Lower leg skin (tissue), 4 donors: ENCODE data around the gene C14orf180. TPM values are rescaled to one million over a fixed set of nuclear protein-coding genes. Genes with fewer than 3 reads are reported as not detected.

Experiments
- DNase-seq, 2 donors: peaks; one replicate each; pipeline ENCODE4 v3.0.0-alpha.2; 2019; ENCODE audit warnings: low spot score in 2 of 2
- H3K4me3 ChIP-seq: fragments of 200-600 bp; sonication (generic); 2 replicates; pipeline ENCODE4 v1.5.1; 2017; ENCODE audit warnings: mild to moderate bottlenecking, low read depth; ENCODE audit not compliant: poor library complexity, severe bottlenecking
- POLR2A ChIP-seq, 2 donors: fragments of 450-650 bp; IDR thresholded peaks; one replicate each; pipeline ENCODE4 v1.6.1; 2016 to 2017; ENCODE audit warnings: antibody characterized with exemption in 2 of 2, mild to moderate bottlenecking in 1 of 2, moderate library complexity in 1 of 2
- WGBS, 2 donors: methylation state at CpG; one replicate each; pipeline ENCODE4 v1.1.5; 2018; 5-methylcytosine and 5-hydroxymethylcytosine counted together
- intact Hi-C: fragments of 100-400 bp; cut with DNase I; formaldehyde crosslinking; loops from one replicate; pipeline ENCODE4 v1.15.0; 2023; ENCODE audit warnings: low total_unique reads
- total RNA-seq, 4 donors: library from RNA; depleted of rRNA; stranded (reverse); fragments of >200 nt; gene quantifications; one replicate each; pipeline ENCODE4 v1.1.0, GENCODE V29; 2016
- TF ChIP-seq, protein P1 (sequence below), 3 donors: fragments of 450-650 bp; IDR thresholded peaks; one replicate each; pipeline ENCODE4 v1.5.1; 2016; ENCODE audit warnings: antibody characterized with exemption in 3 of 3, mild to moderate bottlenecking in 3 of 3, moderate library complexity in 2 of 3

The C14orf180 gene
- total RNA-seq, 4 donors from 2014 or later, result 0.98 TPM; not detected in 3

DNA sequence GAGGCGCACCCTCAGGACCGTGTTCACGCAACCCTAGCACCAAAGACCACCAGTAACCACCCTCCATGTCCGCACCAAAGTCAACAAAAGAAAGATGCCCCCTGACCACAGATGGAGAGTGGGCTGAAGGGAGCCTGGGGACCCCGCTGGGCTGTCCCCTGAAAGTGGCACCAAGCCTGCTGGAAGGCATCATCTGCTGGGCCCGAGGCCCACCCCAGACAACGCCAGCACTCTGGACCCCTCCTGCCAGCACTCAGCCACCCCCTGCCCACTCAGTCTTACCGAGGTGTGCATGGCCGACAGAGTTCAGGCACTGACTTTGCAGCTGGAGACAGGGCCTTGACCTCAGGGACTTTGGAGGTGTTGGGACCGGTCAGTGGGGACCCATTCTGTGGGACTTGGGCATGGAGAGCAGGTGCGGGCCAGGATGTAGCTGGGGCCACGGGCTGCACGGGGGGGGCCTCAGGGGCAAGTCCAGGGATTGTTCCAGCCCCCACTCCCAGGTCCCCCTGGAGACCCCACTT lies 59.4 kb downstream of the C14orf180 start:
- 77 to 78% methylated on average over 10 to 13 of the region's 13 CpGs for whole genome bisulfite sequencing, 2 donors
- intact Hi-C loops, result loop anchor here (10.0 kb wide), 1 partner anchor 504 kb away; the partner anchor contains the start of gene KIF26A
- DNase-seq, result no peak
- no peak for TF ChIP-seq POLR2A (IDR thresholded peaks at IDR 0.05)
- TF ChIP-seq, protein P1, sequence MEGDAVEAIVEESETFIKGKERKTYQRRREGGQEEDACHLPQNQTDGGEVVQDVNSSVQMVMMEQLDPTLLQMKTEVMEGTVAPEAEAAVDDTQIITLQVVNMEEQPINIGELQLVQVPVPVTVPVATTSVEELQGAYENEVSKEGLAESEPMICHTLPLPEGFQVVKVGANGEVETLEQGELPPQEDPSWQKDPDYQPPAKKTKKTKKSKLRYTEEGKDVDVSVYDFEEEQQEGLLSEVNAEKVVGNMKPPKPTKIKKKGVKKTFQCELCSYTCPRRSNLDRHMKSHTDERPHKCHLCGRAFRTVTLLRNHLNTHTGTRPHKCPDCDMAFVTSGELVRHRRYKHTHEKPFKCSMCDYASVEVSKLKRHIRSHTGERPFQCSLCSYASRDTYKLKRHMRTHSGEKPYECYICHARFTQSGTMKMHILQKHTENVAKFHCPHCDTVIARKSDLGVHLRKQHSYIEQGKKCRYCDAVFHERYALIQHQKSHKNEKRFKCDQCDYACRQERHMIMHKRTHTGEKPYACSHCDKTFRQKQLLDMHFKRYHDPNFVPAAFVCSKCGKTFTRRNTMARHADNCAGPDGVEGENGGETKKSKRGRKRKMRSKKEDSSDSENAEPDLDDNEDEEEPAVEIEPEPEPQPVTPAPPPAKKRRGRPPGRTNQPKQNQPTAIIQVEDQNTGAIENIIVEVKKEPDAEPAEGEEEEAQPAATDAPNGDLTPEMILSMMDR (IDR thresholded peaks at IDR 0.05), result no peak
- no peak overlapping the region for H3K4me3 ChIP-seq

DNA sequence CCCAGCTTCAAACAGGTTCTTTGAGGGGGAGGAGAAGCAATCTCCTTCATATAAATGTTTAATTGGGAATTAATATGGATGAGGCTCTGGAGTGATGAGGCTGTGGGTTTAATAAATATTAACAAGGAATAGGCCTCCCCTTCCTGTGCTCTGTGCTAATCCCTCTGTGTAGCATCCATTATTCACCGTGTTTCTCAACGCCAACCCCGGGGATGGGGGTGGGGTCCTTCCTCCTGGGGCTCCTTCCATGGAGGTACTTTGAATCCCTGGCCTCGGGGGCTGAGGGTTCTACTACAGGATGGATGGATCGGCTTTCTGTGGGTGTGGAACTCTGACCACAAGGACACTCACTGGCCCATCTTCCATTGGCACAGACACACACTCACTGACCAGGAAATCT lies 59.9 kb downstream of the C14orf180 start:
- DNase-seq, result no peak
- no peak for TF ChIP-seq POLR2A (IDR thresholded peaks at IDR 0.05)
- TF ChIP-seq, protein P1 (IDR thresholded peaks at IDR 0.05), result no peak
- intact Hi-C loops, result loop anchor here (10.0 kb wide), 1 partner anchor 505 kb away; the partner anchor contains the start of gene KIF26A
- 47 to 56% methylated on average over 5 of the region's 5 CpGs for WGBS, 2 donors
- H3K4me3 ChIP-seq, result no peak overlapping the region

Other genes starting within 250 kb of the C14orf180 start
- not detected for gene TMEM179, start 25.0 kb downstream of the C14orf180 start, total RNA-seq
- gene INF2, start 109.9 kb downstream of the C14orf180 start, total RNA-seq, result 100 to 1,000 TPM in 1 of 4 donors, 10 to 100 TPM in 3; 63.8 to 121 (median 83.9) TPM
- gene ADSS1, start 144.5 kb downstream of the C14orf180 start, total RNA-seq, result 1 to 10 TPM; 5.5 to 8.7 (median 7.2) TPM
- 100 to 1,000 TPM; 162 to 174 (median 168) TPM for gene SIVA1, start 173.4 kb downstream of the C14orf180 start, total RNA-seq
- gene AKT1, start 216.0 kb downstream of the C14orf180 start, total RNA-seq, result 10 to 100 TPM; 51.9 to 91.0 (median 88.7) TPM
- gene ZBTB42, start 221.3 kb downstream of the C14orf180 start, total RNA-seq, result 10 to 100 TPM in 2 of 4 donors, 1 to 10 TPM in 2; 1.6 to 11.9 (median 8.6) TPM